ENCODE results near the gene LRCH1. TPM values are rescaled to one million over a fixed set of nuclear protein-coding genes. Genes with fewer than 3 reads are reported as not detected.

The LRCH1 gene
- total RNA-seq, 2 experiments from 2014 or later = 16.7 to 27.8 TPM

- peaks cover 36% of the 10 kb centered on the region for H3K4me1 ChIP-seq (ENCODE audit: insufficient read depth, low read length, poor library complexity, severe bottlenecking)
- no peak overlapping the region for H2AFZ ChIP-seq (ENCODE audit: low read length)
- H3K36me3 ChIP-seq (ENCODE audit: insufficient read depth, low read length) = peaks cover 35% of the 10 kb centered on the region
- BruUV-seq (replicated peaks) = no TSS peak
- H3K27ac ChIP-seq (ENCODE audit: low read depth, low read length, poor library complexity, severe bottlenecking) = no peak overlapping the region
- ChIA-PET POLR2A (interaction anchor here (0.8 to 1.5 kb wide), 3 partner anchors 9 to 23 kb away, joined by 3 to 5 read pairs (median 3); no protein-coding TSS in a partner anchor), CTCF (ENCODE audit: unreplicated experiment) (no interaction called here)
- H4K20me1 ChIP-seq (ENCODE audit: insufficient read depth, low read length) = peaks cover 49% of the 10 kb centered on the region
- H3K9me3 ChIP-seq (ENCODE audit: low read length) = no peaks in the 10 kb centered on the region
- no peak for TF ChIP-seq CTCF (conservative IDR thresholded peaks at IDR 0.05; ENCODE audit: low read length)
- DNase-seq (ENCODE audit: low spot score) = no peak
- peaks cover 97% of the 10 kb centered on the region for H3K79me2 ChIP-seq (ENCODE audit: insufficient read depth, low read depth, low read length)
- intact Hi-C loops (cut with micrococcal nuclease; ENCODE audit: unreplicated experiment) = no loop called here
- no peaks in the 10 kb centered on the region for H3K9me2 ChIP-seq (ENCODE audit: insufficient read depth, low read length)
- no peak overlapping the region for H3K4me2 ChIP-seq (ENCODE audit: low read length)
- H3K4me3 ChIP-seq (ENCODE audit: low read depth, low read length, poor library complexity, severe bottlenecking) = no peak overlapping the region
Measured at GRCh38 chr13:46560778-46561177, 7.8 kb downstream of the LRCH1 start.

GRCh38 chr13:46561286-46561685 is 8.3 kb downstream of the LRCH1 start:
- no peak overlapping the region for H3K4me3 ChIP-seq (ENCODE audit: low read depth, low read length, poor library complexity, severe bottlenecking)
- H3K4me2 ChIP-seq (ENCODE audit: low read length) = no peak overlapping the region
- H3K79me2 ChIP-seq (ENCODE audit: insufficient read depth, low read depth, low read length) = peaks cover 97% of the 10 kb centered on the region
- H3K27ac ChIP-seq (ENCODE audit: low read depth, low read length, poor library complexity, severe bottlenecking) = no peak overlapping the region
- H2AFZ ChIP-seq (ENCODE audit: low read length) = no peak overlapping the region
- BruUV-seq (replicated peaks) = no TSS peak
- H3K9me2 ChIP-seq (ENCODE audit: insufficient read depth, low read length) = no peaks in the 10 kb centered on the region
- intact Hi-C loops (cut with micrococcal nuclease; ENCODE audit: unreplicated experiment) = no loop called here
- H4K20me1 ChIP-seq (ENCODE audit: insufficient read depth, low read length) = peaks cover 46% of the 10 kb centered on the region
- H3K4me1 ChIP-seq (ENCODE audit: insufficient read depth, low read length, poor library complexity, severe bottlenecking) = peaks cover 36% of the 10 kb centered on the region
- peaks cover 35% of the 10 kb centered on the region for H3K36me3 ChIP-seq (ENCODE audit: insufficient read depth, low read length)
- POLR2A ChIA-PET = interaction anchor here (0.8 to 0.9 kb wide), 2 partner anchors 9 to 23 kb away, joined by 3 read pairs; no protein-coding TSS in a partner anchor
- DNase-seq (ENCODE audit: low spot score) = no peak
- no peaks in the 10 kb centered on the region for H3K9me3 ChIP-seq (ENCODE audit: low read length)
- CTCF ChIA-PET (ENCODE audit: unreplicated experiment) = no interaction called here
- no peak for TF ChIP-seq CTCF (conservative IDR thresholded peaks at IDR 0.05; ENCODE audit: low read length)
- no peak for TF ChIP-seq EZH2phosphoT487 (IDR thresholded peaks at IDR 0.05; ENCODE audit: borderline replicate concordance, low read depth, low read length)

GRCh38 chr13:46561691-46562090 is 8.7 kb downstream of the LRCH1 start:
- no peaks in the 10 kb centered on the region for H3K9me3 ChIP-seq (ENCODE audit: low read length)
- H3K79me2 ChIP-seq (ENCODE audit: insufficient read depth, low read depth, low read length) = peaks cover 97% of the 10 kb centered on the region
- no peak overlapping the region for H3K4me3 ChIP-seq (ENCODE audit: low read depth, low read length, poor library complexity, severe bottlenecking)
- H3K4me2 ChIP-seq (ENCODE audit: low read length) = no peak overlapping the region
- ChIA-PET POLR2A (interaction anchor here (0.8 kb wide), 1 partner anchor 8 kb away, joined by 3 read pairs; no protein-coding TSS in a partner anchor), CTCF (ENCODE audit: unreplicated experiment) (no interaction called here)
- TF ChIP-seq EZH2phosphoT487 (IDR thresholded peaks at IDR 0.05; ENCODE audit: borderline replicate concordance, low read depth, low read length) (no peak), CTCF (conservative IDR thresholded peaks at IDR 0.05; ENCODE audit: low read length) (no peak)
- no peak overlapping the region for H3K27ac ChIP-seq (ENCODE audit: low read depth, low read length, poor library complexity, severe bottlenecking)
- peaks cover 32% of the 10 kb centered on the region for H3K36me3 ChIP-seq (ENCODE audit: insufficient read depth, low read length)
- no peak overlapping the region for H2AFZ ChIP-seq (ENCODE audit: low read length)
- intact Hi-C loops (cut with micrococcal nuclease; ENCODE audit: unreplicated experiment) = no loop called here
- no peaks in the 10 kb centered on the region for H3K9me2 ChIP-seq (ENCODE audit: insufficient read depth, low read length)
- peaks cover 46% of the 10 kb centered on the region for H4K20me1 ChIP-seq (ENCODE audit: insufficient read depth, low read length)
- DNase-seq (ENCODE audit: low spot score) = no peak
- H3K4me1 ChIP-seq (ENCODE audit: insufficient read depth, low read length, poor library complexity, severe bottlenecking) = peaks cover 36% of the 10 kb centered on the region
- BruUV-seq (replicated peaks) = no TSS peak
